ENCODE data around the gene DOCK1.

DNA sequence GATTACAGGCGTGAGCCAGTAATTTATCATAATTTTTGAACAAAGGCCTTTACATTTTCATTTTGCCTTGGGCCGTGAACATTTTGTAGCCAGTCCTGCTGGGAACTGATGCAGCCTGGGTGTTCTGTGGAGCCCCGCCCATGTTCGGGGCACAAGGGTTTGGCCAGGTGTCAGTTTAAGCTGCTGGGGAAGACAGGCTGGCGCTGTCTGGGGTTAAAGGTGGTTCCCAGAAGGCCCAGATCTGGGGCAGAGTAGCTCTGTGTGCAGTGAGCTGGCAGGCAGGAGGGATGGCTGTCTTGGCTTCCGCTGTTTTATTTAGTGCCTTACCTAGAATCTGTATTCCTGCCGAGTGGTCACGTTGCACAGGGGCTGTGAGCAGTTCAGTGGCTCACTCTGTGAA is 50.2 kb downstream of the DOCK1 start:
- TF ChIP-seq, protein P1, sequence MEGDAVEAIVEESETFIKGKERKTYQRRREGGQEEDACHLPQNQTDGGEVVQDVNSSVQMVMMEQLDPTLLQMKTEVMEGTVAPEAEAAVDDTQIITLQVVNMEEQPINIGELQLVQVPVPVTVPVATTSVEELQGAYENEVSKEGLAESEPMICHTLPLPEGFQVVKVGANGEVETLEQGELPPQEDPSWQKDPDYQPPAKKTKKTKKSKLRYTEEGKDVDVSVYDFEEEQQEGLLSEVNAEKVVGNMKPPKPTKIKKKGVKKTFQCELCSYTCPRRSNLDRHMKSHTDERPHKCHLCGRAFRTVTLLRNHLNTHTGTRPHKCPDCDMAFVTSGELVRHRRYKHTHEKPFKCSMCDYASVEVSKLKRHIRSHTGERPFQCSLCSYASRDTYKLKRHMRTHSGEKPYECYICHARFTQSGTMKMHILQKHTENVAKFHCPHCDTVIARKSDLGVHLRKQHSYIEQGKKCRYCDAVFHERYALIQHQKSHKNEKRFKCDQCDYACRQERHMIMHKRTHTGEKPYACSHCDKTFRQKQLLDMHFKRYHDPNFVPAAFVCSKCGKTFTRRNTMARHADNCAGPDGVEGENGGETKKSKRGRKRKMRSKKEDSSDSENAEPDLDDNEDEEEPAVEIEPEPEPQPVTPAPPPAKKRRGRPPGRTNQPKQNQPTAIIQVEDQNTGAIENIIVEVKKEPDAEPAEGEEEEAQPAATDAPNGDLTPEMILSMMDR (IDR thresholded peaks at IDR 0.05; ENCODE audit: low read length): no peak
- no peak for TF ChIP-seq EZH2phosphoT487 (IDR thresholded peaks at IDR 0.05; ENCODE audit: low read length)

All from MM.1S (cell line).